HCT116 (cell line): ENCODE measurements around the gene SH3PXD2A. TPM values are rescaled to one million over a fixed set of nuclear protein-coding genes. Genes with fewer than 3 reads are reported as not detected.
A peak's percentile ranks its signal among the peaks of the same experiment; 100 is the strongest.

ENCODE experiments used
- ATAC-seq: fragments of 200-7000 bp; cut with Tn5 transposase; 2 replicates; pipeline ENCODE4 v1.9.1; 2020; ENCODE audit warnings: mild to moderate bottlenecking, moderate library complexity
- BruUV-seq: library from RNA; stranded (reverse); fragments of 400-500 nt; replicated peaks from 2 replicates; lab custom pipeline; 2021; lab: Mats Ljungman, UMichigan
- CTCF ChIA-PET: fragments of 300-600 bp; sonication (Branson Sonifier 250); formaldehyde crosslinking; loops from one replicate; lab custom pipeline; 2021; ENCODE audit warnings: antibody characterized with exemption; lab: Charles Lee
- POLR2A ChIA-PET: fragments of 300-600, 350-600 bp; sonication (Branson Sonifier 250); formaldehyde crosslinking; loops from one replicate; lab custom pipeline; 2021; ENCODE audit warnings: antibody characterized with exemption; lab: Charles Lee
- RAD21 ChIA-PET, 2 experiments: fragments of 300-600 bp; sonication (Branson Sonifier 250); formaldehyde crosslinking; loops; one replicate each; lab custom pipeline; 2023; ENCODE audit warnings: low total read pairs in 2 of 2; ENCODE audit not compliant: uncharacterized antibody in 2 of 2, unreplicated experiment in 2 of 2, low non-redundant PET in 1 of 2; lab: Charles Lee
- DNase-seq: peaks from one replicate; pipeline ENCODE4 v3.0.0-alpha.2; 2010; ENCODE audit warnings: low read depth, low spot score
- H2AFZ ChIP-seq: fragments of 200-600 bp; shearing (Covaris generic), sonication (generic); 2 replicates; pipeline ENCODE4 v1.6.1; 2017; ENCODE audit warnings: low read depth, mixed run types, mixed read lengths, antibody characterized with exemption, low read length; ENCODE audit not compliant: poor library complexity, severe bottlenecking
- H3K27ac ChIP-seq: 2 replicates; pipeline ENCODE4 v1.5.1; 2012; ENCODE audit warnings: low read depth, low read length
- H3K27me3 ChIP-seq: fragments of 200-600 bp; sonication (generic); 2 replicates; pipeline ENCODE4 v1.6.1; 2016; ENCODE audit warnings: mixed run types, low read length, mixed read lengths; ENCODE audit not compliant: insufficient read depth
- H3K36me3 ChIP-seq, 2 experiments: fragments of 200-500 bp in 1 of 2; fragments of 200-600 bp in 1 of 2; sonication (Bioruptor generic) in 1 of 2; sonication (generic) in 1 of 2; 2 replicates each; pipeline versions ENCODE4 v1.5.1 to v1.6.1; 2014 to 2016; ENCODE audit warnings: low read length in 2 of 2, inconsistent platforms in 1 of 2, mixed read lengths in 1 of 2, mixed run types in 1 of 2; ENCODE audit not compliant: insufficient read depth in 2 of 2, control insufficient read depth in 1 of 2
- H3K4me1 ChIP-seq, 2 experiments: fragments of 200-600 bp in 1 of 2; sonication (generic) in 1 of 2; 2 replicates each; pipeline versions ENCODE4 v1.5.1 to v1.6.1; 2012 to 2017; ENCODE audit warnings: low read length in 2 of 2, inconsistent platforms in 1 of 2, mild to moderate bottlenecking in 1 of 2, mixed read lengths in 1 of 2, mixed run types in 1 of 2, moderate library complexity in 1 of 2; ENCODE audit not compliant: insufficient read depth in 2 of 2, control insufficient read depth in 1 of 2
- H3K4me2 ChIP-seq: fragments of 200-600 bp; sonication (generic); 2 replicates; pipeline ENCODE4 v1.6.1; 2017; ENCODE audit warnings: mixed run types, low read length, mixed read lengths
- H3K4me3 ChIP-seq, 2 experiments: fragments of 200-600 bp in 1 of 2; sonication (generic) in 1 of 2; replicated peaks in 1 of 2; 2 replicates each; pipeline ENCODE4 v1.5.1; 2011 to 2016; ENCODE audit warnings: low read length in 2 of 2, control low read depth in 1 of 2, low read depth in 1 of 2, mild to moderate bottlenecking in 1 of 2, mixed read lengths in 1 of 2, mixed run types in 1 of 2
- H3K79me2 ChIP-seq: fragments of 200-600 bp; sonication (generic); 2 replicates; pipeline ENCODE4 v1.6.1; 2017; ENCODE audit warnings: mild to moderate bottlenecking, mixed run types, low read length, moderate library complexity, mixed read lengths; ENCODE audit not compliant: insufficient read depth
- H3K9ac ChIP-seq: fragments of 200-600 bp; sonication (generic); 2 replicates; pipeline ENCODE4 v1.6.1; 2016; ENCODE audit warnings: low read length, mixed read lengths
- H3K9me2 ChIP-seq: fragments of 200-600 bp; sonication (generic), shearing (Covaris generic); 2 replicates; pipeline ENCODE4 v1.6.1; 2017; ENCODE audit warnings: mixed run types, mild to moderate bottlenecking, moderate library complexity; ENCODE audit not compliant: insufficient read depth
- H3K9me3 ChIP-seq, 2 experiments: fragments of 200-500 bp in 1 of 2; fragments of 200-600 bp in 1 of 2; sonication (Bioruptor generic) in 1 of 2; sonication (generic) in 1 of 2; 2 replicates each; pipeline ENCODE4 v1.6.1; 2014 to 2017; ENCODE audit warnings: low read length in 2 of 2, mixed read lengths in 2 of 2, inconsistent platforms in 1 of 2, low read depth in 1 of 2, mild to moderate bottlenecking in 1 of 2, mixed run types in 1 of 2, moderate library complexity in 1 of 2; ENCODE audit not compliant: control insufficient read depth in 1 of 2, insufficient read depth in 1 of 2
- H4K20me1 ChIP-seq: fragments of 200-600 bp; sonication (generic), shearing (Covaris generic); 2 replicates; pipeline ENCODE4 v1.6.1; 2017; ENCODE audit warnings: mixed run types, mild to moderate bottlenecking, moderate library complexity; ENCODE audit not compliant: insufficient read depth
- CBX3 ChIP-seq: IDR thresholded peaks from 2 replicates; pipeline ENCODE4 v1.6.1; 2012; ENCODE audit warnings: low read depth
- EGR1 ChIP-seq: IDR thresholded peaks from 2 replicates; pipeline ENCODE4 v1.6.1; 2012; ENCODE audit warnings: low read depth
- EZH2 ChIP-seq: fragments of 200-600 bp; sonication (generic); IDR thresholded peaks from 2 replicates; pipeline ENCODE4 v1.6.1; 2017; ENCODE audit warnings: antibody characterized with exemption, mixed run types
- FOSL1 ChIP-seq: IDR thresholded peaks from 2 replicates; pipeline ENCODE4 v1.6.1; 2012; ENCODE audit warnings: low read depth
- POLR2A ChIP-seq: IDR thresholded peaks from 2 replicates; pipeline ENCODE4 v1.7.0; 2011; ENCODE audit warnings: borderline replicate concordance; ENCODE audit not compliant: insufficient read depth, insufficient read length; ENCODE audit errors: extremely low read depth
- RAD21 ChIP-seq: IDR thresholded peaks from 2 replicates; pipeline ENCODE4 v1.6.1; 2012; ENCODE audit warnings: low read depth, mild to moderate bottlenecking
- SP1 ChIP-seq: IDR thresholded peaks from 2 replicates; pipeline ENCODE4 v1.6.1; 2012; ENCODE audit warnings: low read depth
- YY1 ChIP-seq: IDR thresholded peaks from 2 replicates; pipeline ENCODE4 v1.6.1; 2011; ENCODE audit warnings: low read length, low read depth, moderate library complexity, mild to moderate bottlenecking; ENCODE audit not compliant: insufficient replicate concordance; ENCODE audit errors: extremely low read depth
- ZFX ChIP-seq: fragments of 450-650 bp; IDR thresholded peaks from 2 replicates; pipeline ENCODE4 v1.6.1; 2017
- intact Hi-C: fragments of 100-400 bp; cut with micrococcal nuclease; formaldehyde crosslinking; loops from 2 replicates; pipeline ENCODE4 v1.10.0; 2022
- total RNA-seq: library from RNA; stranded (reverse); gene quantifications from one replicate; pipeline ENCODE4 v1.2.1, GENCODE V29; 2021; ENCODE audit not compliant: unreplicated experiment
- TF ChIP-seq, protein P1 (sequence below), 3 experiments: fragments of 200-600 bp in 1 of 3; sonication (generic) in 1 of 3; IDR thresholded peaks in 2 of 3; conservative IDR thresholded peaks in 1 of 3; 2 replicates each; pipeline ENCODE4 v1.5.1; 2012 to 2017; ENCODE audit warnings: low read depth in 2 of 3, low read length in 2 of 3, antibody characterized with exemption in 1 of 3, borderline replicate concordance in 1 of 3, control low read depth in 1 of 3, mild to moderate bottlenecking in 1 of 3, mixed read lengths in 1 of 3, mixed run types in 1 of 3, moderate library complexity in 1 of 3; ENCODE audit not compliant: insufficient read depth in 1 of 3
- TF ChIP-seq, protein P2 (sequence below): IDR thresholded peaks from 2 replicates; pipeline ENCODE4 v1.6.1; 2011; ENCODE audit warnings: mild to moderate bottlenecking, low read length, moderate library complexity; ENCODE audit not compliant: insufficient replicate concordance; ENCODE audit errors: extremely low read depth

Gene SH3PXD2A
- total RNA-seq, 1 experiment from 2014 or later: 8.7 TPM

DNA sequence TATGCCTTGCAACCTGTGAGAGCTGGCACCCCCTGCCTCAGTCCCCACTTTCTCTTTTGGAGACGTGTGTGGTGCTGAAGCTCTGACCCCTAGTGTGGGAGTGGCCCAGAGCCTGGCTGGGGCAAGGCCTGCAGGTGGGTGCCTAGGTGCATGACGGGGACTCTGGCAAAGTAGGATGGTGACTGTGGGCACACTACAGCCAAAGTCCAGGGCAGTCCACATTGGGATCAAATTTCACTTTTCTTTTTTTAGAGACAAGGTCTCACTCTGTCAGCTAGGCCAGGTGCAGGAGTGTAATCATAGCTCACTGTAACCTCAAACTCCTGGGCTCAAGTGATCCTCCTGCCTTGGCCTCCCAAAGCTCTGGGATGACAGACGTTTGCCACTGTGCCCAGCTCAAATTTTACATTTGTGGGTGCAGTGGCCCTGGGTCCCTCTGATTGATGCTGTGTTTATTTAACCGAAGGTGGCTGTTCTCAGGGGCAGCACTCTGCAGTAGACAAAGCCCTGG is 309.6 kb downstream of the SH3PXD2A start:
- H3K9ac ChIP-seq: no peak overlapping the region
- POLR2A ChIA-PET: no interaction called here
- peaks cover 8 to 35% of the 10 kb centered on the region in 2 experiments; a peak in 3 of 4 replicates for H3K4me1 ChIP-seq
- no peak overlapping the region for H2AFZ ChIP-seq
- no peaks in the 10 kb centered on the region for H3K9me3 ChIP-seq
- ATAC-seq (no peak), DNase-seq (no peak)
- H3K27ac ChIP-seq: no peak overlapping the region
- no peaks in the 10 kb centered on the region for H3K36me3 ChIP-seq
- RAD21 ChIA-PET: no interaction called here
- H3K79me2 ChIP-seq: no peaks in the 10 kb centered on the region
- CTCF ChIA-PET: interaction anchor here (4.0 kb wide), 1 partner anchor 19 kb away, joined by 19 read pairs; no protein-coding TSS in a partner anchor
- no peaks in the 10 kb centered on the region for H4K20me1 ChIP-seq
- TF ChIP-seq EZH2: no peak
- TF ChIP-seq YY1: no peak
- TF ChIP-seq, protein P1, sequence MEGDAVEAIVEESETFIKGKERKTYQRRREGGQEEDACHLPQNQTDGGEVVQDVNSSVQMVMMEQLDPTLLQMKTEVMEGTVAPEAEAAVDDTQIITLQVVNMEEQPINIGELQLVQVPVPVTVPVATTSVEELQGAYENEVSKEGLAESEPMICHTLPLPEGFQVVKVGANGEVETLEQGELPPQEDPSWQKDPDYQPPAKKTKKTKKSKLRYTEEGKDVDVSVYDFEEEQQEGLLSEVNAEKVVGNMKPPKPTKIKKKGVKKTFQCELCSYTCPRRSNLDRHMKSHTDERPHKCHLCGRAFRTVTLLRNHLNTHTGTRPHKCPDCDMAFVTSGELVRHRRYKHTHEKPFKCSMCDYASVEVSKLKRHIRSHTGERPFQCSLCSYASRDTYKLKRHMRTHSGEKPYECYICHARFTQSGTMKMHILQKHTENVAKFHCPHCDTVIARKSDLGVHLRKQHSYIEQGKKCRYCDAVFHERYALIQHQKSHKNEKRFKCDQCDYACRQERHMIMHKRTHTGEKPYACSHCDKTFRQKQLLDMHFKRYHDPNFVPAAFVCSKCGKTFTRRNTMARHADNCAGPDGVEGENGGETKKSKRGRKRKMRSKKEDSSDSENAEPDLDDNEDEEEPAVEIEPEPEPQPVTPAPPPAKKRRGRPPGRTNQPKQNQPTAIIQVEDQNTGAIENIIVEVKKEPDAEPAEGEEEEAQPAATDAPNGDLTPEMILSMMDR (IDR thresholded peaks at IDR 0.05 in 2 of 3, conservative IDR thresholded peaks at IDR 0.05 in 1 of 3; ENCODE audit: borderline replicate concordance in 1 of 3, insufficient read depth in 1 of 3, low read depth in 2 of 3, low read length in 2 of 3): no peak
- TF ChIP-seq POLR2A: no peak
- TF ChIP-seq CBX3: no peak
- no peak for TF ChIP-seq EGR1
- no peak for TF ChIP-seq ZFX
- TF ChIP-seq, protein P2, sequence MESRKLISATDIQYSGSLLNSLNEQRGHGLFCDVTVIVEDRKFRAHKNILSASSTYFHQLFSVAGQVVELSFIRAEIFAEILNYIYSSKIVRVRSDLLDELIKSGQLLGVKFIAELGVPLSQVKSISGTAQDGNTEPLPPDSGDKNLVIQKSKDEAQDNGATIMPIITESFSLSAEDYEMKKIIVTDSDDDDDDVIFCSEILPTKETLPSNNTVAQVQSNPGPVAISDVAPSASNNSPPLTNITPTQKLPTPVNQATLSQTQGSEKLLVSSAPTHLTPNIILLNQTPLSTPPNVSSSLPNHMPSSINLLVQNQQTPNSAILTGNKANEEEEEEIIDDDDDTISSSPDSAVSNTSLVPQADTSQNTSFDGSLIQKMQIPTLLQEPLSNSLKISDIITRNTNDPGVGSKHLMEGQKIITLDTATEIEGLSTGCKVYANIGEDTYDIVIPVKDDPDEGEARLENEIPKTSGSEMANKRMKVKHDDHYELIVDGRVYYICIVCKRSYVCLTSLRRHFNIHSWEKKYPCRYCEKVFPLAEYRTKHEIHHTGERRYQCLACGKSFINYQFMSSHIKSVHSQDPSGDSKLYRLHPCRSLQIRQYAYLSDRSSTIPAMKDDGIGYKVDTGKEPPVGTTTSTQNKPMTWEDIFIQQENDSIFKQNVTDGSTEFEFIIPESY: no peak
- TF ChIP-seq FOSL1: no peak
- no peak for TF ChIP-seq RAD21
- no peak for TF ChIP-seq SP1
- TF ChIP-seq, all 23 proteins: peak for 0
- Histone ChIP-seq H3K9me2 (no peaks in the 10 kb centered on the region), H3K4me3 (no peak overlapping the region), H3K27me3 (no peaks in the 10 kb centered on the region), H3K4me2 (peak overlapping the region; percentile 34)
- BruUV-seq: no TSS peak
- intact Hi-C loops: no loop called here
